Smooth muscle cell of the coronary artery (primary cell): ENCODE data around the gene AGRP. TPM values are rescaled to one million over a fixed set of nuclear protein-coding genes. Genes with fewer than 3 reads are reported as not detected.

Experiments used
- total RNA-seq: library from RNA; depleted of rRNA; stranded (reverse); fragments of >200 nt; gene quantifications from 2 replicates; pipeline ENCODE4 v1.2.3, GENCODE V29; 2014; ENCODE audit warnings: low replicate concordance

Gene AGRP, protein sequence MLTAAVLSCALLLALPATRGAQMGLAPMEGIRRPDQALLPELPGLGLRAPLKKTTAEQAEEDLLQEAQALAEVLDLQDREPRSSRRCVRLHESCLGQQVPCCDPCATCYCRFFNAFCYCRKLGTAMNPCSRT
- total RNA-seq, result 0.08 TPM in 1 of 2 replicates, not detected in the other

GRCh38 chr16:67483150-67483549, at the start of gene AGRP:
AGRP (minus strand) TSS chr16:67483547; CDS start chr16:67483398, 149 bp downstream.

DNA sequence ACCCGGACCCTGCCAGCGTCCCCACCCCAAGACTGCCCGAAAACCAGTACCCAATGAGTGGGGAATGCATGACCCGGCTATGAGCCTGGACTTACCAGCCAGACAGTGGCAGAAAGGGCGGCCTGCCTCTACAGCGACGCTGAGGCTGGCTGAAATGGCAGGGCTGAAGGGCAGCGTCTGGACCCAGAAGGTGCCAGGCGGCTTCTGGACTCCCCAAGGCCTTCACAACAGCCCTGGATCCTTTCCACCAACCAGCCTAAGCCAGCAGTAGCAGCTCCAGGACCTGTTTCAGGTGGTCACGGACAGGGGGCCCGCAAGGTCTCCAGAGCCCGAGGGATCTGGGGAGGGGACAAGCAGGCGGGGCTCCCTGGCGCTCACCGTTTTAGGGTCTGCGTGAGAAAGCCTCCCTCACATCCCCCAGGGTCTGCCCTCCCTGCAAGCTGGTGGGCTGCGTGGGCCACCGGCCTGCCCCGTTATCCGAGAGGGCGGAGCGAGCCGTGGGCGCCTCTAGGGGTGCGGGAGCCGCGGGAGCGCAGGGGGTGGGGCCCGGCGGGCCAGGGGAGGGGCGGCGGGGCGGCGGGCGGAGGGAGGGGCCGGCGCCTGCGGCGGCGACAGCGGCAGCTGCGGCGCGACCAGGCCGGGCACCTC, 45.0 kb upstream of the AGRP start, which contains the start of gene RIPOR1:
Gene RIPOR1, plus strand, starts transcription at position 608 of the 648 bp plus-strand sequence. CDS start 9,618 bp downstream, outside the sequence.

DNA sequence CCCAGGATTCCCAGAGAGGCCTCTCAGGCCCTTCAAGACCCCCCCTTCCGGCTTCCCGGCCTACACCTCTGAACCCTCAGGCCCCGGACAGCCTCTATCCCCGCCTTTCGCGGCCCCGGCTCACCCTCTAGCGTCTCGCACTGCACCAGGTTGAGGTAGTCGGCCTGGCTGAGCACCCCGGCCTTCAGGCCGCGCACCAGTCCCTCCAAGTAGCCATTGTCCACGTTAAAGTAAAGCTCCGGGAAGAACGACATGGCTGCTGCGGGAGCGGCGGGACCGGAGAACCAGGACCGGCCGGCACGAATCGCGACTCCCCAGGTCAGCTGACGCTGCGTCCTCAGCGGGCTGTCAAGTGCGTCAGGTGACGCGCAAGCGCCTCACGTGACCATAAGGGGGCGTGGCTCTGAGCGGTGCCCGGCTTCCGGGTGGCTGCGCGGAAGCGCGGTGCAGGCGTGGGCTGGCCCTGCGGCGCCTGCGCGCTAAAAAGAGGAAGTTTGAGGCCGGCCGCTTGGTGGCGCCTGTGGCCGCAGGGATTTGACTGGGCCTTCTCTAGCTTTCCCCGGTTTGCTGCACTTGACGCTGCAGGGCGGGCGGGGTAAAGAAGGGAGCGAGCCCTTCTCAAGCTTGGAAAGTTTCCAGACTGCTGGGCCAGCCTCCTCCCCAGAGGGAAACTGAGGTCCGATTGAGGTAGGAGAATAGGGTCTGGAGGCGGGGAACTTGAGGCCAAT, 2.4 kb downstream of the AGRP start, which contains the start of gene ATP6V0D1:
Gene ATP6V0D1, minus strand, starts transcription at position 325 of the 728 bp plus-strand sequence. Its CDS starts 71 bp downstream, at position 254.

Other genes with a start within 250 kb of the AGRP start
- gene FHOD1, start 236.1 kb downstream of the AGRP start, total RNA-seq, result 7.4 and 11.6 TPM in 2 replicates
- 0.23 and 1.5 TPM in 2 replicates for gene SLC9A5, start 234.6 kb downstream of the AGRP start, total RNA-seq
- 2.0 and 11.7 TPM in 2 replicates for gene PLEKHG4, start 204.0 kb downstream of the AGRP start, total RNA-seq
- not detected in 2 replicates for gene KCTD19, start 156.8 kb downstream of the AGRP start, total RNA-seq
- not detected in 2 replicates for gene LRRC36, start 156.7 kb downstream of the AGRP start, total RNA-seq
- gene TPPP3, start 90.0 kb downstream of the AGRP start, total RNA-seq, result 1.5 and 2.3 TPM in 2 replicates
- 2.8 and 4.3 TPM in 2 replicates for gene ZDHHC1, start 67.1 kb downstream of the AGRP start, total RNA-seq
- not detected in 2 replicates for gene HSD11B2, start 52.4 kb downstream of the AGRP start, total RNA-seq
- gene ATP6V0D1, start 2.4 kb downstream of the AGRP start, total RNA-seq, result 108 and 157 TPM in 2 replicates
- gene RIPOR1, start 45.3 kb upstream of the AGRP start, total RNA-seq, result 23.1 and 23.3 TPM in 2 replicates
- 14.2 and 14.7 TPM in 2 replicates for gene CTCF, start 79.0 kb upstream of the AGRP start, total RNA-seq
- gene CARMIL2, start 161.6 kb upstream of the AGRP start, total RNA-seq, result 0.15 TPM in 1 of 2 replicates, not detected in the other
- gene ACD, start 176.7 kb upstream of the AGRP start, total RNA-seq, result 7.6 and 9.8 TPM in 2 replicates
- 0.60 and 1.1 TPM in 2 replicates for gene PARD6A, start 177.4 kb upstream of the AGRP start, total RNA-seq
- gene ENKD1, start 183.2 kb upstream of the AGRP start, total RNA-seq, result 11.8 and 13.8 TPM in 2 replicates
- 1.6 and 3.6 TPM in 2 replicates for gene C16orf86, start 183.3 kb upstream of the AGRP start, total RNA-seq
- 14.1 and 18.0 TPM in 2 replicates for gene GFOD2, start 235.8 kb upstream of the AGRP start, total RNA-seq